GM12872 (cell line): ENCODE results near the gene CCDC54.

ENCODE experiments used
- CTCF ChIP-seq: IDR thresholded peaks from 3 replicates; pipeline ENCODE4 v1.5.1; 2011; ENCODE audit warnings: low read depth, mild to moderate bottlenecking, low read length, moderate library complexity; ENCODE audit not compliant: insufficient read depth

The CCDC54 gene

GRCh38 chr3:107377151-107377550, at the start of gene CCDC54:
Gene CCDC54, plus strand, starts transcription at chr3:107377439. Its CDS starts 149 bp downstream, at chr3:107377588.
- TF ChIP-seq CTCF = no peak

- TF ChIP-seq CTCF = no peak
These were observed 49.2 kb upstream of the CCDC54 start for GRCh38 chr3:107328069-107328468.

- TF ChIP-seq CTCF = no peak
These were observed 48.2 kb upstream of the CCDC54 start for GRCh38 chr3:107329088-107329487.

- no peak for TF ChIP-seq CTCF
These were observed 32.5 kb upstream of the CCDC54 start for GRCh38 chr3:107344722-107345121.

- no peak for TF ChIP-seq CTCF
These were observed 31.3 kb upstream of the CCDC54 start for GRCh38 chr3:107345822-107346405.

GRCh38 chr3:107346564-107346963, 30.7 kb upstream of the CCDC54 start:
- no peak for TF ChIP-seq CTCF

GRCh38 chr3:107347751-107348150, 29.5 kb upstream of the CCDC54 start:
- TF ChIP-seq CTCF = no peak
